HT1080 (cell line): ENCODE measurements around the gene PAF1. TPM values are rescaled to one million over a fixed set of nuclear protein-coding genes. Genes with fewer than 3 reads are reported as not detected.
A peak's percentile ranks its signal among the peaks of the same experiment; 100 is the strongest.

ENCODE experiments used
- DNase-seq: peaks from one replicate; pipeline ENCODE4 v3.0.0-alpha.2; 2015; ENCODE audit warnings: low read depth
- total RNA-seq: library from RNA; depleted of rRNA; stranded (reverse); fragments of >200 nt; shearing (Covaris generic); gene quantifications from 2 replicates; pipeline ENCODE4 v1.2.3, GENCODE V29; 2014

Gene PAF1
- total RNA-seq, 1 experiment from 2014 or later = 56.1 TPM

GRCh38 chr19:39406656-39407409 lies 15.9 kb upstream of the PAF1 start, which contains the start of gene ZFP36:
ZFP36 (plus strand) TSS chr19:39406847; CDS start chr19:39406905, 58 bp downstream.
- peak; percentile 64 for DNase-seq

- peak; percentile 21 for DNase-seq
Observed at GRCh38 chr19:39405958-39406655, 15.2 kb upstream of the PAF1 start.

- no peak for DNase-seq
Observed at GRCh38 chr19:39405261-39405957, 14.5 kb upstream of the PAF1 start.

- DNase-seq = peak; percentile 97
Observed at GRCh38 chr19:39403331-39404312, 12.7 kb upstream of the PAF1 start.

GRCh38 chr19:39402346-39403300 lies 11.7 kb upstream of the PAF1 start:
- peak; percentile 78 for DNase-seq

- peak; percentile 61 for DNase-seq
Observed at GRCh38 chr19:39401549-39402345, 10.8 kb upstream of the PAF1 start.

GRCh38 chr19:39401070-39401548 lies 10.2 kb upstream of the PAF1 start:
- DNase-seq = no peak

- DNase-seq = no peak
Observed at GRCh38 chr19:39400061-39400460, 9.2 kb upstream of the PAF1 start.

GRCh38 chr19:39399668-39400050 lies 8.8 kb upstream of the PAF1 start:
- no peak for DNase-seq

- DNase-seq = peak; percentile 78
Observed at GRCh38 chr19:39398297-39398864, 7.5 kb upstream of the PAF1 start.

- peak; percentile 89 for DNase-seq
Observed at GRCh38 chr19:39397360-39398296, 6.7 kb upstream of the PAF1 start.

GRCh38 chr19:39390451-39390750 lies 505 bp downstream of the PAF1 start:
- DNase-seq = no peak

GRCh38 chr19:39389631-39390414 lies 1.1 kb downstream of the PAF1 start:
- no peak for DNase-seq

GRCh38 chr19:39388657-39389056 lies 2.2 kb downstream of the PAF1 start:
- DNase-seq = no peak

GRCh38 chr19:39386557-39386956 lies 4.3 kb downstream of the PAF1 start:
- DNase-seq = no peak

- no peak for DNase-seq
Observed at GRCh38 chr19:39385629-39386411, 5.1 kb downstream of the PAF1 start.
